Measurements from ENCODE around the gene UFSP2.

- peak; percentile 63 to 90 (median 75) for TF ChIP-seq CTCF (IDR thresholded peaks at IDR 0.05 in 4 of 5, conservative IDR thresholded peaks at IDR 0.05 in 1 of 5)
- TF ChIP-seq POLR2A (IDR thresholded peaks at IDR 0.05): peak; percentile 67 to 75
These were observed 45.7 kb upstream of the UFSP2 start, which contains the start of gene CCDC110 for GRCh38 chr4:185471235-185472102.

All from gastrocnemius medialis (tissue), 4 donors.